SK-N-MC (cell line): ENCODE data around the gene C16orf96.

Experiments used
- EZH2 ChIP-seq: fragments of 200-600 bp; sonication (generic); IDR thresholded peaks from one replicate; pipeline ENCODE4 v1.6.1; 2017; ENCODE audit warnings: antibody characterized with exemption
- FOXP2 ChIP-seq: optimal IDR thresholded peaks from 2 replicates; pipeline ENCODE3; 2011; ENCODE audit warnings: mild to moderate bottlenecking, moderate library complexity; ENCODE audit not compliant: insufficient read depth; ENCODE audit errors: extremely low read length, control extremely low read depth
- POLR2AphosphoS5 ChIP-seq: IDR thresholded peaks from 2 replicates; pipeline ENCODE4 v1.6.1; 2012; ENCODE audit warnings: mild to moderate bottlenecking, low read depth, low read length, borderline replicate concordance

DNA sequence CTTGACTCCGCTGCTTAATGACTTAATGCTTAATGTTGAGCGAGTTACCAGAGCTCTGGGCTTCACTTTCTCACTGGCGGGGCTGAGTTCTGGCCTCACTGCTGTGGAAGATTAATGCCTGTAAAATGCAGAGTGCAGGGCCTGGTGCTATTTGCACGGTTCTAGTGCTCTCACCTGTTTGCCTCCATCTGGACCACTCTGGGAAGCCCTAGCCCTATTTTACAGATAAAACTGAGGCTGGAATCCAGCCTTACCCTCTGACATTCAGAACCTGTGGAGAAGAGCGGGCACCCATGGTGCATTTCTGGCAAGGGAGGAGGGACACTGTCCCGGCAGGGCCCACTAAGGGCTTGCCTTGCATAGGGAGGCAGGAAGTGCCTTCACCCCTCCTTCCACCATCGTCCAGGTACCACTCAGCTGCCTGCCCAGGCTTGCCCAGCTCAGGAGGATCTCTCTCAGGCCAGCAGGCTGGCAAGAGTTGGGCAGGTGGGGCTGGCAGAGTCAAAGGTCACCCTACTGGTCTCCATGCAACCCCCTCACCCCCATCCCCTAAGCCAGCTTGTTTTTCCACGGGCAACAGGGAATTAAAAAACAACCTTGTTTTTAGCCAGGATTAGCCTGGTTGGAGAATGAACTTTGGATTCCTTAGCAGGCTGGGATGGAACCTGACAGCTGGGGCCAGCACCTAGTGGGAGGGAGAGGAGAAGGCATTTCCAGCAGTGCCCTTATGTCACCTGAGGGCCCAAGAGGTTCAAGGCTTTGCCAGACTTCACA, 62.7 kb downstream of the C16orf96 start:
- TF ChIP-seq POLR2AphosphoS5 (no peak), EZH2 (no peak), FOXP2 (no peak)
